Right lobe of liver (tissue), 4 donors: Measurements from ENCODE around the gene SHANK2.

Source experiments
- POLR2A ChIP-seq: fragments of 450-650 bp; IDR thresholded peaks from one replicate; pipeline ENCODE4 v1.6.1; 2017; ENCODE audit warnings: antibody characterized with exemption, mild to moderate bottlenecking
- TF ChIP-seq, protein P1 (sequence below), 4 donors: fragments of 200-600 bp in 3 of 4; fragments of 450-650 bp in 1 of 4; IDR thresholded peaks; one replicate each; pipeline versions ENCODE4 v1.5.1 to v1.8.0; 2016 to 2022; ENCODE audit warnings: antibody characterized with exemption in 4 of 4, mild to moderate bottlenecking in 2 of 4
- donor health status: DM: no; HTN: no; CAD: no.
- donor health status: DM: no; HTN: no; CAD: no.
- donor health status: DM: no; HTN: yes; CAD: no.

DNA sequence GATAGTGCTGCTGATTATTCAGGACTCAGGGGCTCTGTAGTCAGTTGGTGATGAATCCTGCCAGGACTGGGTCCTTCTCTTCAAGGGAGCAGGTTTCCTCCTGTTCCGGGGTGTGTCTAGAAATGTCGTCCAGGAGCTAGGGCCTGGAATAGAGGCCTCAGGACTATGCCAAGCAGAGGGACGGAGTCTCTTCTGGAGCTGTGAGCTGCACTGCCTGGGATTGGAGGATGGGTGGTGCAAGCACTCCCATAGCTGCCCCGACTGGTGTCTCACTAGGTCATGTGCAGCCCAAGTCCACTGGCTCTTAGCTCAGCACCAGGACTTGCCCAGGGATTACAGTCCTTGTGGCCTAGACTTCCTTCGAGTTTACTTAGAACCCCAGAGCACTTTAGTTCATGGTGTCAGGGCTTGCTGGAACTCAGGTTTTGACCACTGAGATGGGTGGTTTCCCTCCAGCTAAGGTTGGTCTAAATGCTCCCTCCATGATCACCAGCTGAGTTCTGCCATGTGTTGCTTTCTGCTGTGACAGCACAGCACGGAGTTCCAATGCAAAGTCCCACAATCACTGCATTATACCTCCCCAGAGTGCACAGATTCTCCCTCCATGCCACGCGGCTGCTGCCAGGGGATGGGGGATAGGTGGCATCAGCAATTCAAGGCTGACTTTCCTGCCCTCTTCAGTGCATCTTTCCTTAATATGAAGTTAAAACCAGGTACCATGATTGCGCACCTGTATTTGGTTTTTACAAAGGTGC lies 42.6 kb upstream of the SHANK2 start:
- TF ChIP-seq, protein P1, sequence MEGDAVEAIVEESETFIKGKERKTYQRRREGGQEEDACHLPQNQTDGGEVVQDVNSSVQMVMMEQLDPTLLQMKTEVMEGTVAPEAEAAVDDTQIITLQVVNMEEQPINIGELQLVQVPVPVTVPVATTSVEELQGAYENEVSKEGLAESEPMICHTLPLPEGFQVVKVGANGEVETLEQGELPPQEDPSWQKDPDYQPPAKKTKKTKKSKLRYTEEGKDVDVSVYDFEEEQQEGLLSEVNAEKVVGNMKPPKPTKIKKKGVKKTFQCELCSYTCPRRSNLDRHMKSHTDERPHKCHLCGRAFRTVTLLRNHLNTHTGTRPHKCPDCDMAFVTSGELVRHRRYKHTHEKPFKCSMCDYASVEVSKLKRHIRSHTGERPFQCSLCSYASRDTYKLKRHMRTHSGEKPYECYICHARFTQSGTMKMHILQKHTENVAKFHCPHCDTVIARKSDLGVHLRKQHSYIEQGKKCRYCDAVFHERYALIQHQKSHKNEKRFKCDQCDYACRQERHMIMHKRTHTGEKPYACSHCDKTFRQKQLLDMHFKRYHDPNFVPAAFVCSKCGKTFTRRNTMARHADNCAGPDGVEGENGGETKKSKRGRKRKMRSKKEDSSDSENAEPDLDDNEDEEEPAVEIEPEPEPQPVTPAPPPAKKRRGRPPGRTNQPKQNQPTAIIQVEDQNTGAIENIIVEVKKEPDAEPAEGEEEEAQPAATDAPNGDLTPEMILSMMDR (IDR thresholded peaks at IDR 0.05) = no peak
- TF ChIP-seq POLR2A = no peak
